ENCODE measurements around the gene XIAP. TPM values are rescaled to one million over a fixed set of nuclear protein-coding genes. Genes with fewer than 3 reads are reported as not detected.
A peak's percentile ranks its signal among the peaks of the same experiment; 100 is the strongest.
"Not testable (repeated sequence)": the region's sequence is repeated elsewhere in the genome, so short reads cannot be mapped to it uniquely, and the experiment has no call there.

XIAP gene
- total RNA-seq, 2 experiments from 2014 or later = 19.4 to 25.6 TPM

DNA sequence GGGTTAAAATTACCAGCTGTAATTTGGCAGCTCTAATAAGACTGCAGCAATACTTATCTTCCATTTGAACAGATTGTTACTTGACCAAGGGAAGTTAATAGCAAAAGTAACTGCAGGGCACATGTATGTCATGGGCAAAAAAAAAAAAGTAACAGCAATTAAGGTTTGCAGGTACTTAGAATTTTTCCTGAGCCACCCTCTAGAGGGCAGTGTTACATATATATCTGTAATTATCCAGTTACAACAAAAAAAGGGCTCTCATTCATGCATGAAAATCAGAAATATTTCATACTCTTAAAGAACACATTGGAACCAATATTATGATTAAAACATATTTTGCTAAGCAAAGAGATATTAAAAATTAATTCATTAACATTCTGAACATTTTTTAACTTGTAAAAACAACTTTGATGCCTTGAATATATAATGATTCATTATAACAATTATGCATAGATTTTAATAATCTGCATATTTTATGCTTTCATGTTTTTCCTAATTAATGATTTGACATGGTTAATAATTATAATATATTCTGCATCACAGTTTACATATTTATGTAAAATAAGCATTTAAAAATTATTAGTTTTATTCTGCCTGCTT lies 25.1 kb downstream of the XIAP start:
- TF ChIP-seq, protein P1, sequence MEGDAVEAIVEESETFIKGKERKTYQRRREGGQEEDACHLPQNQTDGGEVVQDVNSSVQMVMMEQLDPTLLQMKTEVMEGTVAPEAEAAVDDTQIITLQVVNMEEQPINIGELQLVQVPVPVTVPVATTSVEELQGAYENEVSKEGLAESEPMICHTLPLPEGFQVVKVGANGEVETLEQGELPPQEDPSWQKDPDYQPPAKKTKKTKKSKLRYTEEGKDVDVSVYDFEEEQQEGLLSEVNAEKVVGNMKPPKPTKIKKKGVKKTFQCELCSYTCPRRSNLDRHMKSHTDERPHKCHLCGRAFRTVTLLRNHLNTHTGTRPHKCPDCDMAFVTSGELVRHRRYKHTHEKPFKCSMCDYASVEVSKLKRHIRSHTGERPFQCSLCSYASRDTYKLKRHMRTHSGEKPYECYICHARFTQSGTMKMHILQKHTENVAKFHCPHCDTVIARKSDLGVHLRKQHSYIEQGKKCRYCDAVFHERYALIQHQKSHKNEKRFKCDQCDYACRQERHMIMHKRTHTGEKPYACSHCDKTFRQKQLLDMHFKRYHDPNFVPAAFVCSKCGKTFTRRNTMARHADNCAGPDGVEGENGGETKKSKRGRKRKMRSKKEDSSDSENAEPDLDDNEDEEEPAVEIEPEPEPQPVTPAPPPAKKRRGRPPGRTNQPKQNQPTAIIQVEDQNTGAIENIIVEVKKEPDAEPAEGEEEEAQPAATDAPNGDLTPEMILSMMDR (IDR thresholded peaks at IDR 0.05) = peak; percentile 50
- POLR2A ChIA-PET = no interaction called here
- Mint-ChIP-seq H3K27ac (no peak overlapping the region), H3K27me3 (no peaks in the 10 kb centered on the region), H3K4me3 (no peak overlapping the region), H3K36me3 (ENCODE audit: low read depth) (peaks cover 10% of the 10 kb centered on the region), H3K9me3 (no peaks in the 10 kb centered on the region), H3K4me1 (ENCODE audit: low read depth) (peaks cover 9% of the 10 kb centered on the region)
- ATAC-seq = peak; percentile 47
- intact Hi-C loops (cut with micrococcal nuclease) = no loop called here
- CTCF ChIA-PET = interaction anchor here (1.0 to 2.3 kb wide), 7 partner anchors 10 to 206 kb away, joined by 3 to 7 read pairs (median 3); no protein-coding TSS in a partner anchor
- DNase-seq = peak; percentile 36

DNA sequence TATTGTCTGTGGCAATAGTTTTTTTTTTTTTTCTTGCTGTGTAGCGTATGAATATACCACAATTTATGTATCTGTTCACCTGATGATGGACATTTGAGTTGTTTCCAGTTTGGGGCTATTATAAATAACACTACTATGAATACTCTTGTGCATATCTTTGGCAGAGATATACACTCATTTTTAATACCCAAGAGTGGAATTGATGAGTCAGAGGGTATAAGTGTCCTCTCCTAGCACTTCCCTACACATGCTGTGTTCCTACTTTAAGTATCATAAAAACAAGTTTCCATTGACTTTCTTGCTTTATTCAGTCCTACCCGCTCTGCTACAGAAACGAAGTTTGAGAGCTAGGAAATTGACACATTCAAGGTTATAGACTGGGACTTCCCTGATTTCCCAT lies 39.8 kb downstream of the XIAP start:
- Mint-ChIP-seq H3K4me1 (ENCODE audit: low read depth) (no peaks in the 10 kb centered on the region), H3K36me3 (ENCODE audit: low read depth) (peaks cover 19% of the 10 kb centered on the region), H3K9me3 (no peaks in the 10 kb centered on the region), H3K27ac (no peak overlapping the region), H3K27me3 (no peaks in the 10 kb centered on the region), H3K4me3 (no peak overlapping the region)
- POLR2A ChIA-PET = interaction anchor here (0.5 kb wide), 1 partner anchor 297 kb away, joined by 3 read pairs; no protein-coding TSS in a partner anchor
- TF ChIP-seq, protein P1 (IDR thresholded peaks at IDR 0.05) = no peak
- DNase-seq (no peak), ATAC-seq (no peak)
- CTCF ChIA-PET = interaction anchor here (1.3 kb wide), 1 partner anchor 15 kb away, joined by 3 read pairs; no protein-coding TSS in a partner anchor
- intact Hi-C loops (cut with micrococcal nuclease) = no loop called here

DNA sequence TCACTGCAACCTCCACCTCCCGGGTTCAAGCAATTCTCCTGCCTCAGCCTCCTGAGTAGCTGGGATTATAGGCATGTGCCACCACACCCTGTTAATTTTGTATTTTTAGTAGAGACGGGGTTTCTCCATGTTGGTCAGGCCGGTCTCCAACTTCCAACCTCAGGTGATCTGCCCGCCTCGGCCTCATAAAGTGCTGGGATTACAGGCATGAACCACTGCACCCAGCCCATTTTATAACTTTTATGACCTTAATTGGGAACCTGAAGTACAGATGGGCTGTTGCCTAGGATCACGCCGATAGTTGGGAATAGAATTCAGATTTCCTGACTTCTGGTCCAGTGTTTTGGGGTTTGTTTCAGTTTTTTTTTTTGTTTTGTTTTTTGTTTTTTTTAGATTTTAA lies 43.4 kb downstream of the XIAP start:
- H3K4me3 Mint-ChIP-seq; H3K27ac Mint-ChIP-seq; POLR2A ChIA-PET; intact Hi-C loops (cut with micrococcal nuclease); H3K9me3 Mint-ChIP-seq; DNase-seq; CTCF ChIA-PET; H3K27me3 Mint-ChIP-seq; ATAC-seq: not testable (repeated sequence)
- Mint-ChIP-seq H3K4me1 (ENCODE audit: low read depth) (peaks cover 17% of the 10 kb centered on the region), H3K36me3 (ENCODE audit: low read depth) (peaks cover 24% of the 10 kb centered on the region)

DNA sequence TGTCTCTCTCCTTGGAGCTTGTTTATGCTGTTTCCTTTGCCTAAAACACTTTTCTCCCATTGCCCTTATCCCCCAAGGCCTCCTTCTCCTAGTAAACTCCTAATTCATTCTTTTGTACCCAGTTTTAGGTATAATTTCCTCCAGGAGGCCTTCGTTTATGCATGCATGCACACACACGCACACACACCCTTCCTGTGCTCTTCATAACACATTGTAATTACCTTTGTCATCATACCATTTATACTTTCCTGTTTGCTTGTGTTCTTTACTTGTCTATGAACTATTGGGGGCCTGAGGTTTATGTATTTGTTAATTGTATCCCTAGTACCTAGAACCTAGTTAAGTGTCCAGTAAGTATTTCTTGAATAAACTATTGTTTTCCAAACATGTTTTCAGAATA lies 45.5 kb downstream of the XIAP start:
- no peaks in the 10 kb centered on the region for H3K9me3 Mint-ChIP-seq
- peaks cover 24% of the 10 kb centered on the region for H3K36me3 Mint-ChIP-seq (ENCODE audit: low read depth)
- H3K27ac Mint-ChIP-seq = peak overlapping the region; percentile 55
- ATAC-seq = no peak
- DNase-seq = no peak
- ChIA-PET CTCF (interaction anchor here (1.8 kb wide), 1 partner anchor 21 kb away, joined by 7 read pairs; no protein-coding TSS in a partner anchor), POLR2A (no interaction called here)
- TF ChIP-seq, protein P1 (IDR thresholded peaks at IDR 0.05) = no peak
- no peak overlapping the region for H3K4me3 Mint-ChIP-seq
- no peaks in the 10 kb centered on the region for H3K27me3 Mint-ChIP-seq
- intact Hi-C loops (cut with micrococcal nuclease) = no loop called here
- H3K4me1 Mint-ChIP-seq (ENCODE audit: low read depth) = peaks cover 19% of the 10 kb centered on the region

DNA sequence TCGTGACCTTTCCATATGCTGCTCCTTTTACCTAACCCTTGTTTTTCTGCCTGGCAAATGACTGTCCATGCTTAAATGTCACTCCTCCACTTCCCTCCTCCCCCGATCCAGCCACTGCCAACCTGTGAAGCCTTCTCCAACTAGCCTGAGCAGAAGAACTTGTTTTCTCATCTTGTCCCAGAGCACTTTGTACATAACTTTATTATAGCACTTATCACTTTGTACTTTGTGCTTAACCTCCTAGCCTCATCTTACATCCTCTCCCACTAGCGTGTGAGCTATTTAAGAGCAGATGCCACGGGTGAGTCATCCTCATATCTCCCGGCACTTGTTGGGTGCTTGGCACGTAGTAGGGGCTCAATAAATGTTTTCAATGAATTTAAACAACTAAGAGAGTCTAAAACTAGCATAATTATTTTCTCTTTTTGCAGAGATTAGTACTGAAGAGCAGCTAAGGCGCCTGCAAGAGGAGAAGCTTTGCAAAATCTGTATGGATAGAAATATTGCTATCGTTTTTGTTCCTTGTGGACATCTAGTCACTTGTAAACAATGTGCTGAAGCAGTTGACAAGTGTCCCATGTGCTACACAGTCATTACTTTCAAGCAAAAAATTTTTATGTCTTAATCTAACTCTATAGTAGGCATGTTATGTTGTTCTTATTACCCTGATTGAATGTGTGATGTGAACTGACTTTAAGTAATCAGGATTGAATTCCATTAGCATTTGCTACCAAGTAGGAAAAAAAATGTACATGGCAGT lies 46.9 kb downstream of the XIAP start:
- CTCF ChIA-PET = no interaction called here

More for the DNA sequence above, 46.9 kb downstream of the XIAP start:
- H3K27ac Mint-ChIP-seq = peak overlapping the region; percentile 38
- H3K4me1 Mint-ChIP-seq (ENCODE audit: low read depth) = peaks cover 19% of the 10 kb centered on the region
- peak; percentile 37 for ATAC-seq
- TF ChIP-seq, protein P1 (IDR thresholded peaks at IDR 0.05) = no peak
- H3K9me3 Mint-ChIP-seq = no peaks in the 10 kb centered on the region
- POLR2A ChIA-PET = no interaction called here
- H3K36me3 Mint-ChIP-seq (ENCODE audit: low read depth) = peaks cover 18% of the 10 kb centered on the region
- intact Hi-C loops (cut with micrococcal nuclease) = no loop called here
- H3K4me3 Mint-ChIP-seq = no peak overlapping the region
- no peaks in the 10 kb centered on the region for H3K27me3 Mint-ChIP-seq
- peak; percentile 3 for DNase-seq
